ENCODE results near the gene KLRC3.
"Not testable (repeated sequence)": the region's sequence is repeated elsewhere in the genome, so short reads cannot be mapped to it uniquely, and the experiment has no call there.

Gene KLRC3

DNA sequence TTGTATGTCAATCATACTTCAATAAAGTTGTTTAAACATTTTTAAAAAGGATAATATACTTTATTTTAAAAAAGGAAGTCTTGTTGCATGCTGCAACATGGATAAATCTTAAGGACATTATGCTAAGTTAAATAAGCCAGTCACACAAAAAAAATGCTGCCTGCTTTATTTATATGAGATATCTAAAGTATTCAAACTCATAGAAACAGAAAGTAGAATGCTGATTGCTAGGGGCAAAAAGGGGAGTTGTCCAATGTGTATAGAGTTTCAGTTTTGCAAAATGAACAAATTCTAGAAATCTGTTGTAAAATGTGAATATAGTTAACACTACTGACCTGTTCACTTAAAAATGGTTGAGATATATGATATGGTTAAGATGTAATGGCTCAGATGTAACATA is 19.6 kb downstream of the KLRC3 start:
- no peak for DNase-seq (ENCODE audit: low read depth in 2 of 2)

GRCh38 chr12:10398168-10398567 is 22.2 kb downstream of the KLRC3 start:
- DNase-seq (ENCODE audit: low read depth in 2 of 2), result no peak

DNA sequence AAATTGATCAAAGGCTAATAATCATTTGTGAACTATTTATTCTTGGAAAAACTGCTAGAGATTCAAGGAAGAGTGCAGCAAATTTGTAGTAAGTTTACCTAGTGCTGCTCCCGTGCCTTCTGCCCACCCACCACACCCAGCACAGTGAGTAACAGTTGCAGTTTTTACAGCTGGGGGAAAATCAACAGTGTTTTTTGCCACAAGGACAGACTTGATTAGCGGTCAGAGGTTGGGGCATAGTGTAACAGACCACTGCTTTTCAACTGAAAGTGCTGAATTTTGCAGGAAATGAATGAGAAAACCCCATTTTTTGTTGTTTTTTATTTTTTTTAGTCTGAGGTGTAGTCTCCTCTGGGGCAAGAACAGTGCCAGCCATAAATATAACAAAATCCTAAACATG is 23.1 kb downstream of the KLRC3 start:
- no peak for DNase-seq (ENCODE audit: low read depth in 2 of 2)

GRCh38 chr12:10396176-10396575 is 24.2 kb downstream of the KLRC3 start:
- not testable (repeated sequence) for DNase-seq (ENCODE audit: low read depth in 2 of 2)

DNA sequence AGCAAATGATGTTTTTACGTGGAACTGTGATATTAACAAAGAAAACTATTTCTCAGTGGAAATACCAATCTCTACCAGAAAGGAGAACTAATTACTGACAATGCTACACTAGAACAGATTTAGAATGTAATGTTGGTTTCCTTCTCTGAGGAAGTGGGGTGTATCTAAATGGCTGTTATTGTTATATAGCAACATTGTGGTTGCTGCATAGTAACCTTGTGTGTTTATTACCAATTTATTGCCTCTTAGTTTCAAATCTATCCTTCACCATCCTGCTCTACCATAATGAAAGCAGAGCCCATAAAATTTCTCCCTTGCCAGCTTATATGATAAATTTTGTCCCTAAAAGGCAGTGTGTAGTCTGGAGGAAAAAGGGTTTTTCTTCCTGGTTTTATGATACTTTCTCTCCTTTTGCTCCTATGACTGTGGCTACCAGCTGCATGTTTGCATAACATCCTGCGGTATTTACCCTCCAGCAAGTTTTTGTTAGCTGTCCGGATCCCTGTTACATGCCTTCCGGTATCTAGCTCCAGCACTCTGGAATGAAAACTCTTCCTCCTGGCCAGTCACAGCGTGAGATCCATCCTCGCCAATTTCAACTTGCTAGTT is 24.9 kb downstream of the KLRC3 start:
- DNase-seq (ENCODE audit: low read depth in 2 of 2), result peak; percentile 12 to 18

DNA sequence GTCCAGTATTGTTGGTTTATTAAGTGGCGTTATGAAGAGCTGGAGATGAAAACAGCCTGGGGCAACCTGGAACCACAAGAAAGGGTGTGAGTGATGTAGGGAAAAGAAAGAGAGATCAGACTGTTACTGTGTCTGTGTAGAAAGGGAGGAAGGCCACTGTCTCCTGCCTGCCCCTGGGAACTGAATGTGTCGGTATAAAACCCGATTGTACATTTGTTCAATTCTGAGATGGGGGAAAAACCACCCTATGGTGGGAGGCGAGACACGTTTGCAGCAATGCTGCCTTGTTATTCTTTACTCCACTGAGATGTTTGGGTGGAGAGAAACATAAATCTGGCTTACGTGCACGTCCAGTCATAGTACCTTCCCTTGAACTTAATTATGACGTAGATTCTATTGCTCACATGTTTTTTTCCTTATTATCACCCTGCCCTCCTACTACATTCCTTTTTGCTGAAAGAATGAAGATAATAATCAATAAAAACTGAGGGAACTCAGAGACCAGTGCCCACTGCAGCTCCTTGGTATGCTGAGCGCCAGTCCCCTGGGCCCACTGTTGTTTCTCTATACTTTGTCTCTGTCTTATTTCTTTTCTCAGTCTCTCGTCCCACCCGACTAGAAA is 25.8 kb downstream of the KLRC3 start:
- not testable (repeated sequence) for DNase-seq (ENCODE audit: low read depth in 2 of 2)

- no peak for DNase-seq (ENCODE audit: low read depth in 2 of 2)
Measured at GRCh38 chr12:10393291-10393690, 27.1 kb downstream of the KLRC3 start.

DNA sequence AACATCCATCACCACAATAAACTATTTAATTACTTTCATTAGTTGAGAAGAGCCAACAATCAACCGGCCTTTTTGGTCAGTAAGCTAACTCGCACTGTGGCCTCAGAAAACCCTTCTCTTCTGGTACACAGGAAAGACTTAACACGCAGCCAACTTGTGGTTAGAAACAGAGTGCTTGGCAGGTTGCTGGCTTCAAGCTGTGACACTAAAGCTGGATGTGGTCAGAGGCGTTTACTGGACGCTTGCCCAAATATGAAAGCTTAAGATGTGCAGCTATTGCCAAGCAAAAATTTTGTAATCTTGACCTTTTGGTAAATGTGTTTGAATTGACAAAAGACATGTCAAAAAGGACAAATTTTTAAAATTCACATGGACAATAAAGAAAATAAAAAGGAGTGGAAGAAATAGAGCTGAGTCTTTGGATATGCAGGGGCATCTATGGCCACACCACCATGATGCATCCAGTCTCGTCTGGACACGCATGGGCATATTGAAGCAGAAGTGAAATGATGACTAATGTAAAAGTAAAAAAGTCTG is 27.9 kb downstream of the KLRC3 start:
- peak; percentile 31 to 52 for DNase-seq (ENCODE audit: low read depth in 2 of 2)

DNA sequence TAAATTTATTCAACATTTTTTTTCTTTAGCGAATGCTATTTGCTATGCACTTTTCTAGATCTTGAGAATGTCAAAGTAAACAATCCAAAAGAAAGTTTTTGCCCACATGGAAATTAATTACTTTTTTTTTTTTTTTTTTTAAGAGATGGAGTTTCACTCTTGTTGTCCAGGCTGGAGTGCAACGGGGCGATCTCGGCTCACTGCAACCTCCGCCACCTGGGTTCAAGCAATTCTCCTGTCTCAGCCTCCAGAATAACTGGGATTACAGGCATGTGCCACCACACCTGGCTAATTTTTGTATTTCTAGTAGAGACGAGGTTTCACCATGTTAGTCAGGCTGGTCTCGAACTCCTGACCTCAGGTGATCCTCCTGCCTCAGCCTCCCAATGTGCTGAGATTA is 29.4 kb downstream of the KLRC3 start:
- DNase-seq (ENCODE audit: low read depth in 2 of 2), result not testable (repeated sequence)

DNA sequence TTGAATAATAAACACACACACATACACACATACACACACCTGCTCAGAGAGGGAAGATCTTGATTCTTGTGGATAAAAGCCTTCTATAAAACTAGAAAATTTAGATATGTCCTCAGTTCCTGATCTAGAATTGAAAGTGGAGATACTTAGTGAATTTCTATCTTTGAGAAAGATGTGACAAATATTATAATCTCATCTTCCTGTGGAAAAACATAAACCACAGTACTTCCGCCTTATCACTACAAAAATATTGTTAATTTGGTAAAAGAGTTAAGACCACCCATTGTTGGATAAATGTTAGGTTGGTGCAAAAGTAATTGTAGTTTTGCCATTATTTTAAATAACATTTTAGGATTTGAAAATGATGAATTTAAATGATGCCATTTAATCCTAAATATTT is 30.5 kb downstream of the KLRC3 start, which contains the start of gene KLRK1:
Gene KLRK1 (minus strand): TSS at position 138 of the 400 bp plus-strand sequence. CDS start 1,231 bp downstream, outside the sequence.
- DNase-seq (ENCODE audit: low read depth in 2 of 2), result no peak

DNA sequence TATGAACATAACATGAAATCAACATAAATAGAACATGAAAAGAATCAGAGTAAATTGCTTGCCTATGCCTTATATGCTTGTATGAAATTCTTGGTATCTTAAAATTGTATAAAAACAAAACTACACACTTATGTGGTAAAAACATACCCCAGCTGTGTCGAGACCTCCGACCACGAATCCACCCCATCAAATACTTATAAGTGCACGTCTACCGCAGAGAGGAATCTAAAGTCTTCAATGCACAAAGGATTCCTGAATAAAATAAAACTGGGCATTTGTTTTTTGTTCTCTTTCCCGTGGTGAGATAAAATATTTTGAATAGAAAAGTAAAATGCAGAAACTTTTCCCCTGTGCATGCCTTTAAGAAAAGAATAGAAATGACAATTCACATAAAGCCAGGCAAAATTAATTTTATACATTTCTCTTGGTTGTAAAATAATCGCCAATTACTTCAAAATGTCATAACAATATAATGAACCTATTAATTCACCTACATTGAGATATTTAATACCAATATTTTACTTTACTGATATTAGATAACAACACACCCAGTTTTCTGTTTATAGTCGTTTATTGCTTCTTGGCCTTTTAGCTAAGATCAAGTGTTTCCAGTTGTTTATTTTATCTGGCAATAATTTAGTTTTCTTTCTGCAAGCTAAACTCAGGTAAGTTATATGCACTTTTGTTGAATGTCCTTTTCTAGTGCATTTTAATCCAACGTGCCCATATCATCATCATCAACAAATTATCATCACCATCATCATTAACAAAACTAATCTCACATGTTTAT is 31.6 kb downstream of the KLRC3 start:
- no peak for DNase-seq (ENCODE audit: low read depth in 2 of 2)

- DNase-seq (ENCODE audit: low read depth in 2 of 2), result not testable (repeated sequence)
Measured at GRCh38 chr12:10387498-10387897, 32.9 kb downstream of the KLRC3 start.

DNA sequence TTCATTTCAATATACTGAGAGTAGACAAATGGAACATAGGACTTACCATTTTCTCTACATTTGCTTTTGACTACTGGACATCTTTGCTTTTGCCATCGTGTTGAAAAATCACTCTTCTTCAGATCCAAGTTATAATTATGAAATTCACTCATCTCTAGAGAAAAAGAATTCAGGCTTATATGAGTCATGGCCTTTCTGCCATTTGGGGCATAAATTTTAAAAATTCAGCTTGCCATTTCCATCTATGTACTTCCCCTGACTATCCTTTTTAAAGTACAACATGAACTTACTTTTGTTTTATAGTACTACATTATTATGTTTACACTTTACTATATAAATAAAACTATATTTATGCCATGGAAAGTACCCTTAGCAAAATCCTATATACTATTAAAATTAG is 33.5 kb downstream of the KLRC3 start:
- no peak for DNase-seq (ENCODE audit: low read depth in 2 of 2)

GRCh38 chr12:10385166-10385613 is 35.2 kb downstream of the KLRC3 start:
- DNase-seq (ENCODE audit: low read depth in 2 of 2), result peak; percentile 79 to 85

- DNase-seq (ENCODE audit: low read depth in 2 of 2), result no peak
Measured at GRCh38 chr12:10384191-10384590, 36.2 kb downstream of the KLRC3 start.

DNA sequence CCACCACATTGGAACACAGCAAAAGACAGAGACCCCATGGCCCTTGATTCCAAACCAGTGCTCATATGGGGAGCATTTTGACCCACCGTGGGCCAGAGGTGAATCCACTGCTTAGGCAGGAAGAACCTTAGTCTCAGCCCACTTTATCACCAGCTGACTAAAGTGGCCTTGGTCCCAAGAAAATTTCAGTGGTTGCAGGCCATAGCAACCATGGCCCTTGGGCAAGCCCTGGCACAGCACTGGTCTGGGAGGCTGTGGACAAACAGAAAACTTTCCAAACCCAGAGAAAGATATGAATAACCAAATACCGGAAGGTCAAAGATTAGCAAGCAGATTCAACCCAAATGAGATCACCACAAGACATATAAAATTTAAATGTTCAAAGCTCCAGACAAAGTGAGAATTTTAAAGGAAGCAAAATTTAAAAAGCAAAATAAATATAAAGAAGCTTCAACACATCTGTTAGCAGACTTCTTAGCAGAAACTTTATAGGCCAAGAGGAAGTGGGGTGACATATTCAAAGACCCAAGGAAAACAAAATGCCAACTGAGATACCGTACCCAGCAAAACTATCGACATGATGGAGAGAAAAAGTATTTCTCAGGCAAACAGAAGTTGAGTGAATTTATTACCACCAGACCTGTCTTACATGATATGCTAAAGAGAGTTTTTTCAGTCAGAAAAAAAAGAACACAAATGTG is 38.3 kb downstream of the KLRC3 start:
- no peak for DNase-seq (ENCODE audit: low read depth in 2 of 2)

- not testable (repeated sequence) for DNase-seq (ENCODE audit: low read depth in 2 of 2)
Measured at GRCh38 chr12:10378737-10379136, 41.7 kb downstream of the KLRC3 start.

GRCh38 chr12:10374624-10375018 is 45.8 kb downstream of the KLRC3 start:
- no peak for DNase-seq (ENCODE audit: low read depth in 2 of 2)

DNA sequence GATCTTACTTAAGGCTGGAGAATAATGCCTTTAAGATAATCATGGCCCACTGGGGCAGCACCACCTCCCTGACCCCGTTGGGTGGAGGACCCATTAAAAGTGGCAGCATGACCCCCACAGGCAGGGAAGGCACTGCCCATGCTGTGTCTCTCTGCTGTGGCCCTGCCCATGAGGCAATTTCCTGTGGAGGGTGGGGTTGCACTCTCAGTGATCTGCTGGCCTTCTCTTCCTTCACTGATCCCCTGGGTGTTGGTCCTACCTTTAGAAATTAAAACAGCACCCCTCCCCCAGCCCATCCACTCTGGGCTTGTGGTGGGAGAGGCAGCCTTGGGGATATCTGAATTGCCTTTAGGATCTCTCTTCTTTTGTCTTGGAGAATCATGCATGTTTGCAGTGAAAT is 47.8 kb downstream of the KLRC3 start:
- DNase-seq (ENCODE audit: low read depth in 2 of 2), result no peak

DNA sequence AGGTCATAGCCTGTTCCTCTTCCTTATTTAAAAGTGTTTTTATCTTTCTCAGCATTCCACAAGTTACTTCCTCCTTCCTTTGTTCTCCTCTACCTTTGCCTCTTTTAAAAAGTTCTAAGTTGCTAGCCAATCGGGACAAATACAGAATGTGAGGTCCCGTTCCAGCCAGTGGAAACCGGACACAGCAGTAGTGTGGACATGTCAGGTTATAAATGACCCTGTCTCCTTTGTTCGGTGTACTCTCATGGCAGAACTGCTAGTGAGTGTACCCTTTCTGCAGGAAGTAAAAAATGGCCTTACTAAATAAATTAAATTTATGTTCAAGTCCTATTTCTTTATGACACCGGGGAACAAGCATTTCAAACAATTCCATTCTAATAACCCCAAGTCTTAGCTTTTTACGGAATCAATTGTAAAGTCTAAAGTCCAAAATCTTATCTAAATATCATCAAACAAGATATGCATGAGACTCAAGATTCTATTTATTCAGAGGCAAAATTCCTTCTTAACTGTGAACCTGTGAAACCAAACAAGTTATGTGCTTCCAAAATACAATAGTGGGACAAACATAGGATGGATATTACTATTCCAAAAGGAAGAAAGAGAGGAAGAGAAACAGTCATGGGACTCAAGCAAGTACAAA is 48.4 kb downstream of the KLRC3 start:
- not testable (repeated sequence) for DNase-seq (ENCODE audit: low read depth in 2 of 2)

Measured in fibroblast of skin of left quadriceps (primary cell).